IPS-18a (cell line): ENCODE results near the gene SH3RF3.

ENCODE experiments used
- H3K27ac ChIP-seq: one replicate; pipeline ENCODE4 v1.5.1; 2013; ENCODE audit warnings: low read length
- H3K27me3 ChIP-seq: one replicate; pipeline ENCODE4 v1.6.1; 2013; ENCODE audit warnings: mild to moderate bottlenecking, low read length; ENCODE audit not compliant: control insufficient read depth, insufficient read depth
- H3K36me3 ChIP-seq: one replicate; pipeline ENCODE4 v1.6.1; 2013; ENCODE audit warnings: low read depth, low read length; ENCODE audit not compliant: control insufficient read depth
- H3K4me1 ChIP-seq: one replicate; pipeline ENCODE4 v1.6.1; 2013; ENCODE audit warnings: low read depth, low read length; ENCODE audit not compliant: control insufficient read depth
- H3K4me3 ChIP-seq: one replicate; pipeline ENCODE4 v1.5.1; 2013; ENCODE audit warnings: low read length
- H3K9ac ChIP-seq: one replicate; pipeline ENCODE4 v1.6.1; 2013; ENCODE audit warnings: mild to moderate bottlenecking, low read length, moderate library complexity
- H3K9me3 ChIP-seq: one replicate; pipeline ENCODE4 v1.6.1; 2013; ENCODE audit warnings: low read depth, low read length; ENCODE audit not compliant: control insufficient read depth

The SH3RF3 gene

GRCh38 chr2:109131777-109132176 is 2.8 kb downstream of the SH3RF3 start:
- Histone ChIP-seq H3K27me3 (peaks cover 63% of the 10 kb centered on the region), H3K9me3 (no peaks in the 10 kb centered on the region), H3K4me1 (peaks cover 6% of the 10 kb centered on the region), H3K9ac (no peak overlapping the region), H3K27ac (no peak overlapping the region), H3K36me3 (no peaks in the 10 kb centered on the region), H3K4me3 (no peak overlapping the region)

DNA sequence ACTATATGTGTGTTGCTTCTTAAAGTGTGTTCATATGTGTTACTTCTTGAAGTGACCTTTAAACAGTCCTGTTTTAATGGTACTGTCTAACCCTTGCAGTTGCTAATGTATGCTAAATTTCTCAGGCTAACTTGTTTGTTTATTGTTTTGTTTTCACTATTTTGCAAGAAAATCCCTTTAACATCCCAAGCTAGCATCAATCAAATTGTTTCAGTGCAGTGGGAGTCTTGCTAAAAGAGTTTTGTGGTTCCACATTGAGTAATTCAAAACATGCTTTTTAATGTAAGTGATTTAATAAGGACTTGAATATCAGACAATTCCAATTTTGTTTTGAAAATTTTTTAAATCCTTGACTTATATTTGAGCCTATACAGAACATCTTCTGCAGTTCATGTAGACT is 3.6 kb downstream of the SH3RF3 start:
- no peak overlapping the region for H3K9ac ChIP-seq
- peaks cover 57% of the 10 kb centered on the region for H3K27me3 ChIP-seq

DNA sequence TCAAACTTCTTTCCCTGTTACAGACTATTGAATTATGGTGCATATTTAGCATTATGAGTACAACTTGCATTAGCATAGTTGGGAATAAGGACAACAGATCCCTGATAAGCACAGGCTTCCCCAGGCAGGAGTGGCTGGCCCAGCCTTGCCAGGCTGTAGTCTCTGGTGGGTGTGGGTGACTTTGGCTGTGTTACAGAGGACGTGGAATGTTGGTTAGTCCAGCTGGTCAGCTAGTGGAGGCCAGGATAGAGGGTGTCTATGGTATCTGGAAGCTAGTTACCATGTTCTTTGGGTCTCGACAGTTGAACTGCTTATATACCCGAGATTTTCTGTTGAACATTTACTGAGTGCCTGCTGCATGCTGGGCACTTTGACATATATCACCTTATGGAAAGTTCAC is 4.7 kb downstream of the SH3RF3 start:
- no peak overlapping the region for H3K27ac ChIP-seq
- H3K9ac ChIP-seq = no peak overlapping the region
- peaks cover 49% of the 10 kb centered on the region for H3K27me3 ChIP-seq

More for the DNA sequence above, 3.6 kb downstream of the SH3RF3 start:
- Histone ChIP-seq H3K4me3 (no peak overlapping the region), H3K36me3 (no peaks in the 10 kb centered on the region), H3K4me1 (peaks cover 6% of the 10 kb centered on the region), H3K27ac (no peak overlapping the region), H3K9me3 (no peaks in the 10 kb centered on the region)

DNA sequence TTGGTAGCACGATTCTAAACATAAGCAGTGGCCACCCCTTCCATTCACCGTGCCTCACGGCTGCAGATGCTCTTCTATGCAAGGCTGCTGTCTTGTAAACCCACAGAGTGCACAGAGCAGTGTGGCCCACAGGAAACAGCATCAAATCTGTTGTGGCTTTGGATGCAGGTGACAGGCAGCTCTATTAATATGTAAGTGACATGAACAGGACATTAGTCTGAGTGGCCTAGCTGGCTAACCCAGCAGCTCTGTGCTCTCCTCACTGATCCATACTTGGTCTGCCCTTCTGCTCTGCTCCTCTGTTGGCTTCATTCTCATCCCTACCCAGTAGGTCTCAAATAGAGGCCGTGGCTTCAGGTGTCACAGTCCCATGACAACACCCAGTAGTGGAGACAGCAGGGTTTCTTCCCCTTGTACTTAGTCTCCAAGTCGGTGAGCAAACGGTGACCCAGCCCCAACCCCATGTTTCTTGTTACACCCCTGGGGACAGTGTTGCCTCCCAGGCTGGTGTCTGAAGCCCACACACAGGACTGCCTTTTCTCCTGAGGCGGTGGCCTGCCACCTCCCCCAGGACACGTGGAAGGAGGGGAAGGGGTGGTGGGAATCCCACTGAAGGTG is 5.8 kb downstream of the SH3RF3 start:
- Histone ChIP-seq H3K4me3 (no peak overlapping the region), H3K9me3 (no peaks in the 10 kb centered on the region), H3K9ac (no peak overlapping the region), H3K36me3 (no peaks in the 10 kb centered on the region), H3K27me3 (peaks cover 38% of the 10 kb centered on the region), H3K4me1 (peaks cover 6% of the 10 kb centered on the region), H3K27ac (no peak overlapping the region)

More for the DNA sequence above, 4.7 kb downstream of the SH3RF3 start:
- Histone ChIP-seq H3K9me3 (no peaks in the 10 kb centered on the region), H3K36me3 (no peaks in the 10 kb centered on the region), H3K4me1 (peaks cover 6% of the 10 kb centered on the region), H3K4me3 (no peak overlapping the region)

GRCh38 chr2:109135359-109136197 is 6.6 kb downstream of the SH3RF3 start:
- Histone ChIP-seq H3K27ac (no peak overlapping the region), H3K27me3 (peaks cover 31% of the 10 kb centered on the region), H3K4me3 (no peak overlapping the region), H3K9ac (no peak overlapping the region), H3K9me3 (no peaks in the 10 kb centered on the region), H3K36me3 (no peaks in the 10 kb centered on the region), H3K4me1 (peaks cover 6% of the 10 kb centered on the region)

- H3K9me3 ChIP-seq = no peaks in the 10 kb centered on the region
- H3K27ac ChIP-seq = no peak overlapping the region
- H3K4me3 ChIP-seq = no peak overlapping the region
- no peaks in the 10 kb centered on the region for H3K36me3 ChIP-seq
- H3K4me1 ChIP-seq = peaks cover 6% of the 10 kb centered on the region
- no peak overlapping the region for H3K9ac ChIP-seq
- H3K27me3 ChIP-seq = peaks cover 21% of the 10 kb centered on the region
Measured at GRCh38 chr2:109136542-109136941, 7.5 kb downstream of the SH3RF3 start.

- Histone ChIP-seq H3K4me1 (peaks cover 6% of the 10 kb centered on the region), H3K9ac (no peak overlapping the region), H3K27ac (no peak overlapping the region), H3K4me3 (no peak overlapping the region), H3K27me3 (peaks cover 11% of the 10 kb centered on the region), H3K36me3 (no peaks in the 10 kb centered on the region), H3K9me3 (no peaks in the 10 kb centered on the region)
Measured at GRCh38 chr2:109137616-109138015, 8.6 kb downstream of the SH3RF3 start.

- peaks cover 6% of the 10 kb centered on the region for H3K4me1 ChIP-seq
- no peak overlapping the region for H3K4me3 ChIP-seq
- no peak overlapping the region for H3K9ac ChIP-seq
- peaks cover 6% of the 10 kb centered on the region for H3K27me3 ChIP-seq
- no peaks in the 10 kb centered on the region for H3K9me3 ChIP-seq
- H3K27ac ChIP-seq = no peak overlapping the region
- no peaks in the 10 kb centered on the region for H3K36me3 ChIP-seq
Measured at GRCh38 chr2:109138449-109138848, 9.4 kb downstream of the SH3RF3 start.

DNA sequence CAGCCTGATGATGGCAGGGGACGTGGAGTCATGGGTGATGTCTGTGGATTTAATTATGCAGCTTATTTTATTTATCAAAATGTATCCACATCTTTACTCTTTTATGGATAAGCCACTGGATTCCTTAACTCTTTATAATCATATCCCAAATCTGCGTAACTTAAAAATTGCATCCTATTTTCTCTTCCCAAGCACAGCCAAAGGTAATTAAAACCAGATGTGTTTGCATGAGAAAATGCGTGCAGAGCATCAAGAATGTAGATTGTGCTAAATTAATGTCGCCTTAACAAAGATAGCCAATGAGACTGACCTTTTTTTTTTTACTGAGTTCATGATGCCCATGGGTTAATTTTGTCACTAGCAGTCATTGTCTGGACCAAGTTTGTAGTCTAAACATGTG is 10.0 kb downstream of the SH3RF3 start:
- Histone ChIP-seq H3K9me3 (no peaks in the 10 kb centered on the region), H3K27me3 (peaks cover under 1% of the 10 kb centered on the region), H3K36me3 (no peaks in the 10 kb centered on the region), H3K4me1 (peaks cover 6% of the 10 kb centered on the region), H3K4me3 (no peak overlapping the region), H3K9ac (no peak overlapping the region), H3K27ac (no peak overlapping the region)

DNA sequence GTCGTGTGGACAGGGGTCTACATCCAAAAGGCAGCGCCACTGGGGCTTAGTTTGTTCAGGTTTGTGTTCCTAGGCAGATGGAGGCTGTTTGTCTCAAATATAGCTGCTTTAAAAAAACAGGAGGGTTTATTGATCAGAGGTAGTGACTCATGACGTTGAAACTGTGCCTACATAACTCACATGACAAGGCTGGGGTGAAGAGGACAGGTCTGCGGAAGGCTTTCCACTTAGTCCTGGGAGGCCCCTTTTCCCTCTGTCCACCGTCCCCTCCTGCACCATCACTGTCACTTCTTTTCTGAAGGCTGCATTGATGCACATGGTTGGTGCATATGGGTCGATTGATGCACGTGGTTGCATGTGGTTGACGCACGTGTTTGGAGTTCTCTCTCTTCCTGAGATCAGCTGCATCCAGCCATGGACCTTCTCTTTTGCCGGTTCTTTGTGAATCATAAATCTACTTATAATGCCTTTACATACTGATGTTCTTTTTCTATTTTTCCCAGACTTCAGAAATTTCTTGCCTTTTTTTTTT is 10.9 kb downstream of the SH3RF3 start:
- H3K27ac ChIP-seq = no peak overlapping the region
- H3K27me3 ChIP-seq = no peaks in the 10 kb centered on the region
- no peaks in the 10 kb centered on the region for H3K9me3 ChIP-seq
- H3K36me3 ChIP-seq = no peaks in the 10 kb centered on the region
- H3K4me3 ChIP-seq = no peak overlapping the region
- peaks cover 6% of the 10 kb centered on the region for H3K4me1 ChIP-seq
- no peak overlapping the region for H3K9ac ChIP-seq

GRCh38 chr2:109141006-109141600 is 12.1 kb downstream of the SH3RF3 start:
- Histone ChIP-seq H3K27me3 (no peaks in the 10 kb centered on the region), H3K9ac (no peak overlapping the region), H3K36me3 (no peaks in the 10 kb centered on the region), H3K9me3 (no peaks in the 10 kb centered on the region), H3K4me1 (peaks cover under 1% of the 10 kb centered on the region), H3K4me3 (no peak overlapping the region), H3K27ac (no peak overlapping the region)
